GM12865 (cell line): ENCODE results near the gene OLR1.

Experiments
- DNase-seq: peaks from one replicate; pipeline ENCODE4 v3.0.0; 2010; ENCODE audit warnings: low read depth
- H3K4me3 ChIP-seq: 2 replicates; pipeline ENCODE4 v1.5.1; 2011; ENCODE audit warnings: mild to moderate bottlenecking, low read depth, low read length, control low read depth
- TF ChIP-seq, protein P1 (sequence below): IDR thresholded peaks from 2 replicates; pipeline ENCODE4 v1.5.1; 2011; ENCODE audit warnings: low read length, control low read depth, low read depth, inconsistent platforms; ENCODE audit not compliant: insufficient read depth; ENCODE audit errors: missing control alignments

Gene OLR1

DNA sequence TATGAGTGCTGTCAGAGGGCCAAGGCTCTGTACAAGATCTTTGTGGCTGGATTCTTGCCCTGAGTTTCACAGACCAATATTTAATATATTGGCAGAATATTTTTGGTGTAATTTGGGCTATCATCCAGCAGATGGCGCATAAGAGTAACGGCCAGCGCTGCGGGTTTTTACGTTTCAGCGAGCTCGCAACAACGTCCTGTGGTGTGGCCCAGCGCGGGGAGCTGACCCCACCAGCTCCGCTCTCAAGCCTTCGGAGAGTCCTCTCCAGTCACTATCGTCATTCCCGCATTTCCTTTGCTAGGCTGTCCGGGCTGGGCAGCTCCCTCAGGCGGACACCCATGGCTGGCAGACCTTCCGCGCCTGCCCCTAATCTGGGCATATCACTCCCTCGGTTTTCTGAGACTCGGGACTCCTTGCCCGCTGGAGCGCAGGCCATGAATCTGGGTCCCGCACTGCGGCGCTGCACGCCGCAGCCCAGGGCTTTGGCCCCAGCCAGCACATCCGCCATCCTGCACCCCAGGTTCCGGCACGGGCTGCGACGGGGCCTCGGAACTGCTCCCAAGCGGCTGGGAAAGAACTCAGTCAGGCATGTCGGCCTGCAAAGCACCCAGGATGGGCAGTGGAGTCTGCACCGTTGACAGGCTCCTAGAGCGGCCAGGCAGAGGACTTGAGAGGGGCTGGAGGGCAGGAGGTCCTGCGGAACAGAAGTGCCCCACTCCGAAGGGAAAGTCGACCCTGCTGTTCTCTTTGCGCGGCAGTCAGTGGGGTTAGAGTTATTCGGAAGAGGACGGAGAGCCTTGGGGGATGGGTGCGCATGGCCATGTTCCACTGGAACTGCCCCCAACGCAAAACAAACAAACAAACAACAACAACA, 18.4 kb downstream of the OLR1 start:
- peak; percentile 73 for DNase-seq
- TF ChIP-seq, protein P1, sequence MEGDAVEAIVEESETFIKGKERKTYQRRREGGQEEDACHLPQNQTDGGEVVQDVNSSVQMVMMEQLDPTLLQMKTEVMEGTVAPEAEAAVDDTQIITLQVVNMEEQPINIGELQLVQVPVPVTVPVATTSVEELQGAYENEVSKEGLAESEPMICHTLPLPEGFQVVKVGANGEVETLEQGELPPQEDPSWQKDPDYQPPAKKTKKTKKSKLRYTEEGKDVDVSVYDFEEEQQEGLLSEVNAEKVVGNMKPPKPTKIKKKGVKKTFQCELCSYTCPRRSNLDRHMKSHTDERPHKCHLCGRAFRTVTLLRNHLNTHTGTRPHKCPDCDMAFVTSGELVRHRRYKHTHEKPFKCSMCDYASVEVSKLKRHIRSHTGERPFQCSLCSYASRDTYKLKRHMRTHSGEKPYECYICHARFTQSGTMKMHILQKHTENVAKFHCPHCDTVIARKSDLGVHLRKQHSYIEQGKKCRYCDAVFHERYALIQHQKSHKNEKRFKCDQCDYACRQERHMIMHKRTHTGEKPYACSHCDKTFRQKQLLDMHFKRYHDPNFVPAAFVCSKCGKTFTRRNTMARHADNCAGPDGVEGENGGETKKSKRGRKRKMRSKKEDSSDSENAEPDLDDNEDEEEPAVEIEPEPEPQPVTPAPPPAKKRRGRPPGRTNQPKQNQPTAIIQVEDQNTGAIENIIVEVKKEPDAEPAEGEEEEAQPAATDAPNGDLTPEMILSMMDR: peak; percentile 73
- H3K4me3 ChIP-seq: peak overlapping the region; percentile 56

DNA sequence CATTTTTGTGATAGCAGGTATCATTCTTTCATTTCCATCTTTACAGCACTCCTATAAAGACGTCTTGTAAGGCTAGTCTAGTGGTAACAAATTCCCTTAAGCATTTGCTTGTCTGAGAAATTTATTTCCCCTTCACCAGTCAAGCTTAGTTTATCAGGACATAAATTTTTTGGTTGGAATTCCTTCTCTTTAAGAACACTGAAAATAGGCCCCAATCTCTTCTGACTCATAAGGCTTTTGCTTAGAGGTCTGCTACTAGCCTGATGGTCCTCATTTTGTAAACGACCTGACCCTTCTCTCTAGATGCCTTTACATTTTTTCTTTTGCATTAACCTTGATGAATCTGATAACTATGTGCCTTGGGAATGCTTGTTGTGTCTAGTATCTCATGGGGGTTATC, 20.3 kb downstream of the OLR1 start:
- H3K4me3 ChIP-seq: no peak overlapping the region
- DNase-seq: no peak
- TF ChIP-seq, protein P1: no peak

DNA sequence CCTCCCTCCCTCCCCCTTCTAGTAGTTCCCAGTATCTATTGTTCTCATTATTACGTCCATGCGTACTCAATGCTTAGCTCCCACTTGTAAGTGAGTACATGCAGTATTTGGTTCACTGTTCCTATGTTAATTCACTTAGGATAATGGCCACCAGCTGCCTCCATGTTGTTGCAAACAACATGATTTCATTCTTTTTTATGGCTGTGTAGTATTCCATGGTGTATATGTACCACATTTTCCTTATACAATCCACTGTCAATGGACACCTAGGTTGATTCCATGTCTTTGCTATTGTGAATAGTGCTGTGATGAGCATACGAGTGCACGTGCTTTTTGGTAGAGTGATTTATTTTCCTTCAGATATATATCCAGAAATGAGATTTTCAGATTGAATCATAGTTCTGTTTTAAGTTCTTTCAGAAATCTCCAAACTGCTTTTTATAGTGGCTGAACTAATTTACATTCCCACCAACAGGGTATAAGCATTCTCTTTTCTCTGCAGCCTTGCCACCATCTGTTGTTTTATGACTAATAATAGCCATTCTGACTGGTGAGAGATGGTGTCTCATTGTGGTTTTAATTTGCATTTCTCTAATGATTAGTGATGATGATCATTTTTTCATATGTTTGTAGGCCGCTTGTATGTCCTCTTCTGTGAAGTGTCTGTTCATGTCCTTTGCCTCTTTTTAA, 24.1 kb downstream of the OLR1 start:
- DNase-seq: peak; percentile 71
- TF ChIP-seq, protein P1: no peak
- H3K4me3 ChIP-seq: no peak overlapping the region

DNA sequence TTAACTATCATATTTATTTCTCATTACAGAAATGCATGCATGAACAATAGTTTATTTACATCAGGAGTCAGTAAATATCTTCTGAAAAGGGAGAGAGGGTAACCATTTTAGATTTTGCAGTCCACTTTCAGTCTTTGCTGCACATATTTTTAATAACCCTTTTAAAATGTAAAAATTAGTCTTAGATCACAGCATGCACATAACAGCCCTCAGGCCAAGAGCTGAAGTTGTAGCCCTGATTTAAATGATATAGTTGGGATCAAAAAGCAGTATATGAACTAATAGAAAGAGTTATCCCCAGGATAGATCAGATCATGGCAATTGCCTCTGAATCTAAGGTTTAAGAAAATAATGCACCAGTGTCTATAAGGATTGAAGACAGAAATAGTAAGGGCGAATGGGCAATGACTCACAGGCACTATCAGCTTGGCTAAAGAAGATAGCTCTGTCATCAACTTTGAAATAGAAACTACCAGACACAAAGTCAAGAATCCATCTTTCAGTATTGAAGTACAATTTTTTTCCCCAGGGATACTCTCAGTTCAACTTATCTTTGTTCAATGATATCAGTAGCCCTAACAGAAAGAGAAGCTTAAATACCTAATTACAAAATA, 28.8 kb downstream of the OLR1 start:
- H3K4me3 ChIP-seq: no peak overlapping the region
- DNase-seq: no peak
- TF ChIP-seq, protein P1: no peak

DNA sequence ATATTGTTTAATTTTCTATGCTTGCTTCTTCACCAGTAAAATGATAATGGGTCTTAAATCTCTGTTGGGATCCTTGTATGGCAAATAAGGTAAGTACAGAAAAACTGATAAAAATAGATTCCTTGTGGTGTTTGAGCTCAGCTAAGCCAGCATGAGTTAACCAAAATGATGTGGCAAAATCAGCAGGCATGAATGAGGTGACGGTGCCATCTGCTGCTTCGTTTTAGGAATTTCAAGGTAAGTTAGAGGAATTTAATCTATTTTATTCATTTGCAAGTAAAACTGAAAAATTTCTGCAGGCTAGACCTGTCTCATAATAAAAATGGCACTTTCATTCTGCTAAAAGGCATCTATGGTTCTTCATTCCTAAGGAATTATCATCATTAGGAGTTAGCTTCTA, 31.9 kb downstream of the OLR1 start:
- peak; percentile 82 for DNase-seq
- TF ChIP-seq, protein P1: peak; percentile 49
- no peak overlapping the region for H3K4me3 ChIP-seq

DNA sequence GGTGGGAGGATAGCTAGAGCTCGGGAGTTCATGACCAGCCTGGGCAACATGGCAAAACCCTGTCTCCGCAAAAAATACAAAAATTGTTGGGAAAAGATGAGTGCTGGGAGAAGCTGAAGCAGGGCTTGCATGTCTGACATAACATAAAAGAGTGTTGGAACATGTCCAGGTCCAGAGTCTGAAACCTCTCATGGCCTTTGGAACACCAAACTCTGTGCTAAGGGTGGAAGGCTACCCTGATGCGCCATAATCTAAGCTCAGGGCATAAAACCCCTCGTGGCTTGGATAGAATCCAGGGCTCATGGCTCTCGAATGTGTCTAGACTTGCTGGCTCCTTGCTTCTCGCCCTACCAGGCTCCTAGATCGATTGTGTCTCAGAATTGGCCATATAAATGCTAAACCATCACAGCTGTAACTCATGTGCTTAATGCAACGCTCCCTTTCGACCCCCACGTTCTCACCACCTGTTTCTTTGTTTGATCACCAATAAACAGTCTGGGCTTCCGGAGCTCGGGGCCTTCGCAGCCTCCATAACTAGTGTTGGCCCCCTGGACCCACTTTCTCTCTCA, 35.2 kb downstream of the OLR1 start:
- TF ChIP-seq, protein P1: no peak
- no peak overlapping the region for H3K4me3 ChIP-seq
- no peak for DNase-seq
